ENCODE measurements around the gene ANKFY1.
A peak's percentile ranks its signal among the peaks of the same experiment; 100 is the strongest.
"Not testable (repeated sequence)": the region's sequence is repeated elsewhere in the genome, so short reads cannot be mapped to it uniquely, and the experiment has no call there.

ANKFY1 gene

DNA sequence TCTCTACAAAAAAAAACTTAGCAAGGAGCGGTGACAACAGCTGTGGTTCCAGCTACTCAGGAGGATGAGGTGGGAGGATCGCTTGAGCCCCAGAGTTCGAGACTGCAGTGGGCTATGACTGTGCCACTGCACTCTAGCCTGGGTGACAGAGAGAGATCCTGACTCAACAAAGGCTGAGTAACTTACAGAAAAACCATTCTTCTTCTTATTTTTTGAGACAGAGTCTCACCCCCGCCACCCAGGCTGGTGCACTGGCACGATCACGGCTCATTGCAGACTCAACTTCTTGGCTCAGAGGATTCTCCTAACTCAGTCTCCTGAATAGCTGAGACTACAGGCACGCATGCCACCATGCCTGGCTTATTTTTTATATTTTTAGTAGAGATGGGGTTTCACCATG lies 64.8 kb downstream of the ANKFY1 start:
- ChIA-PET POLR2A (interaction anchor here (0.6 kb wide), 1 partner anchor 139 kb away, joined by 5 read pairs; no protein-coding TSS in a partner anchor), CTCF (interaction anchor here (1.3 to 2.2 kb wide), 2 partner anchors 18 to 56 kb away, joined by 5 to 6 read pairs; partner anchors contain the start of genes CYB5D2 and ZZEF1)
- 93% methylated on average over 6 of the region's 7 CpGs for WGBS (ENCODE audit: insufficient coverage)
- H3K4me3 ChIP-seq (ENCODE audit: control insufficient read depth in 1 of 7, extremely low read depth in 1 of 7, insufficient read depth in 4 of 7, low read depth in 2 of 7, low read length in 6 of 7) = no peak overlapping the region
- peaks cover 0 to 5% (median 1%) of the 10 kb centered on the region in 4 experiments for H3K4me1 ChIP-seq (ENCODE audit: control extremely low read depth in 1 of 4, control insufficient read depth in 4 of 4, insufficient read depth in 4 of 4, low read length in 3 of 4)
- H3K27ac ChIP-seq (ENCODE audit: insufficient read depth in 1 of 2, low read depth in 1 of 2, low read length in 2 of 2, poor library complexity in 1 of 2, severe bottlenecking in 2 of 2) = no peak overlapping the region
- peaks cover 5 to 43% (median 30%) of the 10 kb centered on the region in 4 experiments for H3K36me3 ChIP-seq (ENCODE audit: control insufficient read depth in 4 of 4, insufficient read depth in 4 of 4, low read length in 3 of 4)
- DNase-seq = no peak
- H3K27me3 ChIP-seq (replicated peaks in 2 of 5; ENCODE audit: control insufficient read depth in 4 of 5, insufficient read depth in 5 of 5, low read length in 4 of 5) = peaks cover 0 to 3% (median 3%) of the 10 kb centered on the region in 5 experiments
- H3K9me3 ChIP-seq (ENCODE audit: control extremely low read depth in 1 of 5, control insufficient read depth in 4 of 5, insufficient read depth in 2 of 5, low read depth in 1 of 5, low read length in 4 of 5) = no peaks in the 10 kb centered on the region

DNA sequence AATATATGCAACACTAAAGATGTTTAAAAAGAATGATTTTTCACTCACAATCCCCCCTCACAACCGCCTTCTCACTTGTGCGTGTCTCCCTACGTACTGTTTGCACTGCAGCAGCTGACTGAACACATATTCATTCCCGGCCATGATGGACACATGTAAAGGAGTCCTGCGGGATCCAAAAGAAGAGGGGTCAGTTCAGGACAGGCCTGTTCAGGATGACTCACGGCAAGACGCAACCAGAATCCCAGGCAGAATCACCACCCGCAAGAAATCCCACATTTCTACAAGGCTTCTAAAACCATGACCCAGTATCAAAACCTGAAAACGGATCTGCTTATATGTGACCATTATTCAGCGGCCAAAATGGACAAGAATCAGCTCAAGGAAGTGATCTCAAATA lies 68.5 kb downstream of the ANKFY1 start:
- no peak overlapping the region for H3K27ac ChIP-seq (ENCODE audit: insufficient read depth in 1 of 2, low read depth in 1 of 2, low read length in 2 of 2, poor library complexity in 1 of 2, severe bottlenecking in 2 of 2)
- no peak for DNase-seq
- WGBS (ENCODE audit: insufficient coverage) = 96% methylated on average over 7 of the region's 10 CpGs
- CTCF ChIA-PET = no interaction called here
- peaks cover 0 to 7% (median 1%) of the 10 kb centered on the region in 4 experiments for H3K4me1 ChIP-seq (ENCODE audit: control extremely low read depth in 1 of 4, control insufficient read depth in 4 of 4, insufficient read depth in 4 of 4, low read length in 3 of 4)
- POLR2A ChIA-PET = no interaction called here
- H3K4me3 ChIP-seq (ENCODE audit: control insufficient read depth in 1 of 7, extremely low read depth in 1 of 7, insufficient read depth in 4 of 7, low read depth in 2 of 7, low read length in 6 of 7) = no peak overlapping the region
- H3K36me3 ChIP-seq (ENCODE audit: control insufficient read depth in 4 of 4, insufficient read depth in 4 of 4, low read length in 3 of 4) = peaks cover 2 to 30% (median 22%) of the 10 kb centered on the region in 4 experiments
- H3K27me3 ChIP-seq (replicated peaks in 2 of 5; ENCODE audit: control insufficient read depth in 4 of 5, insufficient read depth in 5 of 5, low read length in 4 of 5) = no peaks in the 10 kb centered on the region
- no peaks in the 10 kb centered on the region for H3K9me3 ChIP-seq (ENCODE audit: control extremely low read depth in 1 of 5, control insufficient read depth in 4 of 5, insufficient read depth in 2 of 5, low read depth in 1 of 5, low read length in 4 of 5)

DNA sequence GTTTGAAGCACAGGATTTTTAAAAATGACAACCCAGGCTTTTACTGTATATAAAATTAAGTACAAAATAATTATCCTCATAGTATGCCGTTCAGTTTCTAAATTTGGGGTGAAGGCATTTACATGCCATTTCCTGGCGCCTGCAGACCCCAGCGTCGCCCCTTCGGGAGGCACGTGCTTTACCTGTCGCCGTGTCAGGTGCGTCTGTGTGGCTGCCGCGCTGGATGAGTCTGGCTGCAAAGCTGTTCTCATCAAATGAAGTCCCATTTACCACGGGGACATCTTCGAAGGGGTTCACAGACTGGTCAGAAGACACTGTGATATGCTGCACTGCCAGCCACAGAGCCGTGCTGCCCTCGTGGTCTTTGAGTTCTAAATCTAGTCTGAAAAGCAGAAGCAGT lies 69.0 kb downstream of the ANKFY1 start:
- CTCF ChIA-PET = interaction anchor here (1.1 kb wide), 1 partner anchor 20 kb away, joined by 4 read pairs; no protein-coding TSS in a partner anchor
- H3K9me3 ChIP-seq (ENCODE audit: control extremely low read depth in 1 of 5, control insufficient read depth in 4 of 5, insufficient read depth in 2 of 5, low read depth in 1 of 5, low read length in 4 of 5) = no peaks in the 10 kb centered on the region

DNA sequence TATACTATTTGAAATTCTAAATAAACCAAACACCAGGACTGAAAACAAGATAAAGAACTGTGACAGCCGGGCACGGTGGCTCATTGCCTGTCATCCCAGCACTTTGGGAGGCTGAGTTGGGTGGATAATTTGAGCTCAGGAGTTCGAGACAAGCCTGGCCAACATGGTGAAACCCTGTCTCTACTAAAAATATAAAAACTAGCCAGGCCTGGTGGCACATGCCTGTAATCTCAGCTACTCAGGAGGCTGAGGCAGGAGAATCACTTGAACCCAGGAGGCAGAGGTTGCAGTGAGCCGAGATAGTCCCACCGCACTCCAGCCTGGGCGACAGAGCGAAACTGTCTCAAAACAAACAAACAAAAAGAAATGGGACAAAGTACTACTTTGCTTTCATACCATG lies 73.0 kb downstream of the ANKFY1 start:
- not testable (repeated sequence) for H3K27me3 ChIP-seq (replicated peaks in 2 of 5; ENCODE audit: control insufficient read depth in 4 of 5, insufficient read depth in 5 of 5, low read length in 4 of 5); H3K4me3 ChIP-seq (ENCODE audit: control insufficient read depth in 1 of 7, extremely low read depth in 1 of 7, insufficient read depth in 4 of 7, low read depth in 2 of 7, low read length in 6 of 7); H3K9me3 ChIP-seq (ENCODE audit: control extremely low read depth in 1 of 5, control insufficient read depth in 4 of 5, insufficient read depth in 2 of 5, low read depth in 1 of 5, low read length in 4 of 5); H3K27ac ChIP-seq (ENCODE audit: insufficient read depth in 1 of 2, low read depth in 1 of 2, low read length in 2 of 2, poor library complexity in 1 of 2, severe bottlenecking in 2 of 2); DNase-seq
- Histone ChIP-seq H3K36me3 (ENCODE audit: control insufficient read depth in 4 of 4, insufficient read depth in 4 of 4, low read length in 3 of 4) (peaks cover 3 to 42% (median 20%) of the 10 kb centered on the region in 4 experiments), H3K4me1 (ENCODE audit: control extremely low read depth in 1 of 4, control insufficient read depth in 4 of 4, insufficient read depth in 4 of 4, low read length in 3 of 4) (peaks cover 13 to 44% (median 29%) of the 10 kb centered on the region in 4 experiments)
- CTCF ChIA-PET = interaction anchor here (0.6 to 1.2 kb wide), 3 partner anchors 9 to 199 kb away, joined by 3 to 4 read pairs (median 3); no protein-coding TSS in a partner anchor
- POLR2A ChIA-PET = interaction anchor here (0.7 kb wide), 1 partner anchor 68 kb away, joined by 4 read pairs; no protein-coding TSS in a partner anchor
- 93% methylated on average over 3 of the region's 7 CpGs for WGBS (ENCODE audit: insufficient coverage)

More for the DNA sequence above, 69.0 kb downstream of the ANKFY1 start:
- Histone ChIP-seq H3K36me3 (ENCODE audit: control insufficient read depth in 4 of 4, insufficient read depth in 4 of 4, low read length in 3 of 4) (peaks cover 2 to 29% (median 23%) of the 10 kb centered on the region in 4 experiments), H3K27ac (ENCODE audit: insufficient read depth in 1 of 2, low read depth in 1 of 2, low read length in 2 of 2, poor library complexity in 1 of 2, severe bottlenecking in 2 of 2) (no peak overlapping the region), H3K4me3 (ENCODE audit: control insufficient read depth in 1 of 7, extremely low read depth in 1 of 7, insufficient read depth in 4 of 7, low read depth in 2 of 7, low read length in 6 of 7) (no peak overlapping the region), H3K4me1 (ENCODE audit: control extremely low read depth in 1 of 4, control insufficient read depth in 4 of 4, insufficient read depth in 4 of 4, low read length in 3 of 4) (peaks cover 0 to 12% (median 4%) of the 10 kb centered on the region in 4 experiments), H3K27me3 (replicated peaks in 2 of 5; ENCODE audit: control insufficient read depth in 4 of 5, insufficient read depth in 5 of 5, low read length in 4 of 5) (no peaks in the 10 kb centered on the region)
- peak in 1 of 3 donors; percentile 39 for DNase-seq
- WGBS (ENCODE audit: insufficient coverage) = 76% methylated on average over 13 of the region's 15 CpGs
- POLR2A ChIA-PET = no interaction called here

DNA sequence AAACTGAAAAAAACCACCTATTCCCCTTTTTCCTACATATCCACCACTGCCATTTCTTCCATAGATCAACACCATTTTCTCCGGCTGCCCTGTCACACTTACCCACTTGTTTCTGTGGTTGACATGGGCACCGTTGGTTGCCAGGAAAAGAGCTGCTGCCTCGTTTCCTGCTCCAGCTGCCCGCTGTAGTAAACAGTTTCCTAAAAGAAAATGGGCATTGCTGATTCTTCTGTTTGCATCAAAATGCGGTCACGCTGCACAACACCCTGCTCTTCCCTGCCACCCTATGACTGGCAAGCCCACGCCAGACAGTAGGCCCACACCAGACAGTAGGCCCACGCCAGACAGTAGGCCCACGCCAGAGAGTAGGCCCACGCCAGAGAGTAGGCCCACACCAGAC lies 74.5 kb downstream of the ANKFY1 start:
- no peaks in the 10 kb centered on the region for H3K9me3 ChIP-seq (ENCODE audit: control extremely low read depth in 1 of 5, control insufficient read depth in 4 of 5, insufficient read depth in 2 of 5, low read depth in 1 of 5, low read length in 4 of 5)
- no peaks in the 10 kb centered on the region for H3K27me3 ChIP-seq (replicated peaks in 2 of 5; ENCODE audit: control insufficient read depth in 4 of 5, insufficient read depth in 5 of 5, low read length in 4 of 5)
- WGBS (ENCODE audit: insufficient coverage) = 2% methylated on average over 10 of the region's 10 CpGs
- ChIA-PET POLR2A (interaction anchor here (0.7 kb wide), 1 partner anchor 31 kb away, joined by 3 read pairs; no protein-coding TSS in a partner anchor), CTCF (interaction anchor here (1.3 to 3.0 kb wide), 2 partner anchors 12 to 224 kb away, joined by 4 to 12 read pairs; no protein-coding TSS in a partner anchor)
- peak; percentile 78 to 91 (median 85) for DNase-seq
- H3K4me1 ChIP-seq (ENCODE audit: control extremely low read depth in 1 of 4, control insufficient read depth in 4 of 4, insufficient read depth in 4 of 4, low read length in 3 of 4) = peaks cover 13 to 39% (median 28%) of the 10 kb centered on the region in 4 experiments
- H3K27ac ChIP-seq (ENCODE audit: insufficient read depth in 1 of 2, low read depth in 1 of 2, low read length in 2 of 2, poor library complexity in 1 of 2, severe bottlenecking in 2 of 2) = peak overlapping the region; percentile 94 to 96
- peaks cover 7 to 36% (median 17%) of the 10 kb centered on the region in 4 experiments for H3K36me3 ChIP-seq (ENCODE audit: control insufficient read depth in 4 of 4, insufficient read depth in 4 of 4, low read length in 3 of 4)
- peak overlapping the region in 1 of 7 experiments; percentile 25 for H3K4me3 ChIP-seq (ENCODE audit: control insufficient read depth in 1 of 7, extremely low read depth in 1 of 7, insufficient read depth in 4 of 7, low read depth in 2 of 7, low read length in 6 of 7)

DNA sequence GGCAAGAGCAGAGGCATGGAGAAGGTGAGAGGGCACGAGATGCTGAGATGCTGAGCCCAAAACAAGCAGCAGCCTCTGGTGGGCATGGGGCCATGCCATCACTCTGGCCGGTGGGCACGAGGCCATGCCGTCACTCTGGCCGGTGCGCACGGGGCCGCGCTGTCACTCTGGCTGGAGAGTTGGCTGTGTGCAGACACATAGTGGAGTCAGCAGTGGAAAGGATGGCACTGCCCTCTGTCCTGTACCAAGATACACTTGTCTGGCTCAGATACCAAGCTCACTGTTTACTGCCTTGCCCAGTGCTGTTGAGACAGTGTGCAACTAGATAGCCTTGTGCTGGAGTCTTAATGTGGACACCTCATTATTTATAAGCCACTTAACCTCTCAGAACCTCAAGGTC lies 75.7 kb downstream of the ANKFY1 start:
- peaks cover 17 to 47% (median 28%) of the 10 kb centered on the region in 4 experiments for H3K36me3 ChIP-seq (ENCODE audit: control insufficient read depth in 4 of 4, insufficient read depth in 4 of 4, low read length in 3 of 4)
- peaks cover 13 to 39% (median 28%) of the 10 kb centered on the region in 4 experiments for H3K4me1 ChIP-seq (ENCODE audit: control extremely low read depth in 1 of 4, control insufficient read depth in 4 of 4, insufficient read depth in 4 of 4, low read length in 3 of 4)
- H3K9me3 ChIP-seq (ENCODE audit: control extremely low read depth in 1 of 5, control insufficient read depth in 4 of 5, insufficient read depth in 2 of 5, low read depth in 1 of 5, low read length in 4 of 5) = no peaks in the 10 kb centered on the region
- H3K4me3 ChIP-seq (ENCODE audit: control insufficient read depth in 1 of 7, extremely low read depth in 1 of 7, insufficient read depth in 4 of 7, low read depth in 2 of 7, low read length in 6 of 7) = no peak overlapping the region
- 100% methylated on average over 1 of the region's 9 CpGs for WGBS (ENCODE audit: insufficient coverage)
- no peaks in the 10 kb centered on the region for H3K27me3 ChIP-seq (replicated peaks in 2 of 5; ENCODE audit: control insufficient read depth in 4 of 5, insufficient read depth in 5 of 5, low read length in 4 of 5)
- ChIA-PET CTCF (interaction anchor here (0.8 to 3.0 kb wide), 3 partner anchors 11 to 18 kb away, joined by 3 to 12 read pairs (median 4); no protein-coding TSS in a partner anchor), POLR2A (no interaction called here)
- DNase-seq = no peak
- H3K27ac ChIP-seq (ENCODE audit: insufficient read depth in 1 of 2, low read depth in 1 of 2, low read length in 2 of 2, poor library complexity in 1 of 2, severe bottlenecking in 2 of 2) = peak overlapping the region; percentile 94 to 96

DNA sequence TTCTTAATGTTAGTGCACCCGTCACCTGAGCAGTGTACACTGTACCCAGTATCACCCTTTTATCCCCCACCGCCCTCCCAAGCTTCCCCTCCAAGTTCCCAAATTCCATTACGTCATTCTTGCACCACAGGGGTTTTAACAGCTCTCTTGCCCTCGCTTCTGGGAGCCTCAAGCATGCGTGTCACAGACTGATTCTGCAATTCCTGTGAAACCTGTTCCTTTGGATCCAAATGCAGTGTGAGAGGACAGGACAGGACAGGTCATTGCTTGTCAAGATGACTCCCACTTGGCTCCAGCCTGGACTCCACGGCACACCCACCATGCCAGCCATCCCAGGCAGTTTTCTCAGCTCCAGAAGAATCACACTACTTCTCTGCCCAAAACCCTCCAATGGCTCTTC lies 76.7 kb downstream of the ANKFY1 start:
- POLR2A ChIA-PET = no interaction called here
- Histone ChIP-seq H3K27ac (ENCODE audit: insufficient read depth in 1 of 2, low read depth in 1 of 2, low read length in 2 of 2, poor library complexity in 1 of 2, severe bottlenecking in 2 of 2) (no peak overlapping the region), H3K36me3 (ENCODE audit: control insufficient read depth in 4 of 4, insufficient read depth in 4 of 4, low read length in 3 of 4) (peaks cover 21 to 54% (median 33%) of the 10 kb centered on the region in 4 experiments), H3K4me1 (ENCODE audit: control extremely low read depth in 1 of 4, control insufficient read depth in 4 of 4, insufficient read depth in 4 of 4, low read length in 3 of 4) (peaks cover 13 to 39% (median 28%) of the 10 kb centered on the region in 4 experiments), H3K27me3 (replicated peaks in 2 of 5; ENCODE audit: control insufficient read depth in 4 of 5, insufficient read depth in 5 of 5, low read length in 4 of 5) (no peaks in the 10 kb centered on the region), H3K4me3 (ENCODE audit: control insufficient read depth in 1 of 7, extremely low read depth in 1 of 7, insufficient read depth in 4 of 7, low read depth in 2 of 7, low read length in 6 of 7) (no peak overlapping the region), H3K9me3 (ENCODE audit: control extremely low read depth in 1 of 5, control insufficient read depth in 4 of 5, insufficient read depth in 2 of 5, low read depth in 1 of 5, low read length in 4 of 5) (no peaks in the 10 kb centered on the region)
- WGBS (ENCODE audit: insufficient coverage) = 93% methylated on average over 6 of the region's 6 CpGs
- no peak for DNase-seq
- CTCF ChIA-PET = interaction anchor here (1.0 to 3.0 kb wide), 3 partner anchors 10 to 17 kb away, joined by 3 to 12 read pairs (median 4); no protein-coding TSS in a partner anchor
